ENCODE measurements around the gene PDIA6. TPM values are rescaled to one million over a fixed set of nuclear protein-coding genes. Genes with fewer than 3 reads are reported as not detected.

PDIA6 gene
- total RNA-seq, 1 experiment from 2014 or later = 271 TPM

DNA sequence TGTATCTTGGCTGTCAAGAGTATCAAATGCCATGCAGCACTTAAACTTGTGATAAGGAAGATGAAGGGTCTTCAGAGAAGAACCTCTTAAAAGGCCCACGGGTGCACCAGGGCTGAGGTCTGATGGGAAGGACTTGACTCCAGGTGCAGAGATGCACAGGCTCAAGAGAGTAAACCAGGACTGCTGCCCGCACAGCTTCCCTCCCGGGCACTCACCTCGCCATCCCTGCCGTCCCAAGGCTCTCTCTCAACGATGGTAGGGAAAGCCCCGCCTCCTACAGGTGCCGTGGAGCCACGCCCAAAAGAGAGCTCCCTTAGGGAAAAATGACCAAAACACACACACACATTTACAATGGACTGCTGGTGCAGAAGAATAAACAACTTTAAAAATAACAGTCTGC is 27.9 kb downstream of the PDIA6 start:
- Histone ChIP-seq H3K4me3 (ENCODE audit: low read depth in 2 of 2, low read length in 2 of 2) (no peak overlapping the region), H3K27me3 (ENCODE audit: control insufficient read depth, insufficient read depth, low read length) (no peaks in the 10 kb centered on the region), H3K27ac (ENCODE audit: low read length) (no peak overlapping the region), H3K4me1 (ENCODE audit: control insufficient read depth, insufficient read depth, low read length) (peaks cover 5% of the 10 kb centered on the region; the same call in 1 of the 2 replicates), H3K36me3 (ENCODE audit: control insufficient read depth, insufficient read depth, low read length) (peaks cover 46% of the 10 kb centered on the region), H3K9me3 (ENCODE audit: control insufficient read depth, insufficient read depth, low read depth, low read length) (no peaks in the 10 kb centered on the region)
- no peak for TF ChIP-seq TCF7L2 (IDR thresholded peaks at IDR 0.05; ENCODE audit: low read depth, low read length)
- TF ChIP-seq, protein P1, sequence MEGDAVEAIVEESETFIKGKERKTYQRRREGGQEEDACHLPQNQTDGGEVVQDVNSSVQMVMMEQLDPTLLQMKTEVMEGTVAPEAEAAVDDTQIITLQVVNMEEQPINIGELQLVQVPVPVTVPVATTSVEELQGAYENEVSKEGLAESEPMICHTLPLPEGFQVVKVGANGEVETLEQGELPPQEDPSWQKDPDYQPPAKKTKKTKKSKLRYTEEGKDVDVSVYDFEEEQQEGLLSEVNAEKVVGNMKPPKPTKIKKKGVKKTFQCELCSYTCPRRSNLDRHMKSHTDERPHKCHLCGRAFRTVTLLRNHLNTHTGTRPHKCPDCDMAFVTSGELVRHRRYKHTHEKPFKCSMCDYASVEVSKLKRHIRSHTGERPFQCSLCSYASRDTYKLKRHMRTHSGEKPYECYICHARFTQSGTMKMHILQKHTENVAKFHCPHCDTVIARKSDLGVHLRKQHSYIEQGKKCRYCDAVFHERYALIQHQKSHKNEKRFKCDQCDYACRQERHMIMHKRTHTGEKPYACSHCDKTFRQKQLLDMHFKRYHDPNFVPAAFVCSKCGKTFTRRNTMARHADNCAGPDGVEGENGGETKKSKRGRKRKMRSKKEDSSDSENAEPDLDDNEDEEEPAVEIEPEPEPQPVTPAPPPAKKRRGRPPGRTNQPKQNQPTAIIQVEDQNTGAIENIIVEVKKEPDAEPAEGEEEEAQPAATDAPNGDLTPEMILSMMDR (IDR thresholded peaks at IDR 0.05) = no peak
- TF ChIP-seq SIN3A (IDR thresholded peaks at IDR 0.05; ENCODE audit: borderline replicate concordance, insufficient read depth, low read depth, low read length) = no peak
- no peak for TF ChIP-seq REST (IDR thresholded peaks at IDR 0.05; ENCODE audit: insufficient read depth in 1 of 2, low read depth in 2 of 2, low read length in 1 of 2)
- TF ChIP-seq POLR2AphosphoS5 (IDR thresholded peaks at IDR 0.05; ENCODE audit: low read depth, low read length) = no peak
- ATAC-seq (no peak), DNase-seq (ENCODE audit: low read depth, low spot score) (no peak)
- no TSS peak for BruUV-seq (replicated peaks)
- POLR2A ChIA-PET = no interaction called here
- in situ Hi-C loops (cut with HindIII; ENCODE audit: low pct_unique_long_range_greater_than_20kb, low sequenced_read_pairs) (no loop called here), intact Hi-C loops (cut with micrococcal nuclease; ENCODE audit: unreplicated experiment) (no loop called here)
- CTCF ChIA-PET = interaction anchor here (0.6 kb wide), 1 partner anchor 48 kb away, joined by 3 read pairs; no protein-coding TSS in a partner anchor

GRCh38 chr2:10783421-10783820 is 29.2 kb downstream of the PDIA6 start:
- TF ChIP-seq SIN3A (IDR thresholded peaks at IDR 0.05; ENCODE audit: borderline replicate concordance, insufficient read depth, low read depth, low read length) (no peak), REST (IDR thresholded peaks at IDR 0.05; ENCODE audit: insufficient read depth in 1 of 2, low read depth in 2 of 2, low read length in 1 of 2) (no peak), POLR2AphosphoS5 (IDR thresholded peaks at IDR 0.05; ENCODE audit: low read depth, low read length) (no peak)
- Histone ChIP-seq H3K4me3 (ENCODE audit: low read depth in 2 of 2, low read length in 2 of 2) (no peak overlapping the region), H3K36me3 (ENCODE audit: control insufficient read depth, insufficient read depth, low read length) (peaks cover 37% of the 10 kb centered on the region), H3K27ac (ENCODE audit: low read length) (no peak overlapping the region), H3K4me1 (ENCODE audit: control insufficient read depth, insufficient read depth, low read length) (peaks cover 5% of the 10 kb centered on the region; the same call in 1 of the 2 replicates), H3K9me3 (ENCODE audit: control insufficient read depth, insufficient read depth, low read depth, low read length) (no peaks in the 10 kb centered on the region), H3K27me3 (ENCODE audit: control insufficient read depth, insufficient read depth, low read length) (no peaks in the 10 kb centered on the region)
- BruUV-seq (replicated peaks) = TSS peak; percentile 88
- ATAC-seq (no peak), DNase-seq (ENCODE audit: low read depth, low spot score) (no peak)
- intact Hi-C loops (cut with micrococcal nuclease; ENCODE audit: unreplicated experiment) (no loop called here), in situ Hi-C loops (cut with HindIII; ENCODE audit: low pct_unique_long_range_greater_than_20kb, low sequenced_read_pairs) (no loop called here)
- POLR2A ChIA-PET = no interaction called here
- CTCF ChIA-PET = no interaction called here
